Mesothelial cell of epicardium (in vitro differentiated cells): Measurements from ENCODE around the gene NR6A1. TPM values are rescaled to one million over a fixed set of nuclear protein-coding genes. Genes with fewer than 3 reads are reported as not detected.

ENCODE experiments used
- DNase-seq, 2 experiments: peaks; one replicate each; pipeline ENCODE4 v3.0.0; 2021; ENCODE audit warnings: low spot score in 2 of 2; ENCODE audit not compliant: unreplicated experiment in 2 of 2
- H3K27ac Mint-ChIP-seq: 2 replicates; pipeline ENCODE4 v1.8.0; 2021; ENCODE audit warnings: mixed read lengths
- H3K27me3 Mint-ChIP-seq: 2 replicates; pipeline ENCODE4 v1.8.0; 2021; ENCODE audit warnings: low read depth, mixed read lengths
- H3K36me3 Mint-ChIP-seq: 2 replicates; pipeline ENCODE4 v1.8.0; 2021; ENCODE audit warnings: mixed read lengths
- H3K4me1 Mint-ChIP-seq: 2 replicates; pipeline ENCODE4 v1.8.0; 2021; ENCODE audit warnings: mixed read lengths
- H3K4me3 Mint-ChIP-seq: 2 replicates; pipeline ENCODE4 v1.8.0; 2021; ENCODE audit warnings: mild to moderate bottlenecking, moderate library complexity, mixed read lengths
- H3K9me3 Mint-ChIP-seq: 2 replicates; pipeline ENCODE4 v1.8.0; 2021; ENCODE audit warnings: mixed read lengths
- CTCF ChIP-seq: fragments of 200-600 bp; sonication (generic); IDR thresholded peaks from one replicate; pipeline ENCODE4 v1.5.0; 2021; ENCODE audit warnings: antibody characterized with exemption; ENCODE audit not compliant: unreplicated experiment
- total RNA-seq: library from RNA; stranded (reverse); gene quantifications from 3 replicates; pipeline ENCODE4 v1.2.1, GENCODE V29; 2021

Gene NR6A1
- total RNA-seq, 1 donor from 2014 or later, result 5.9 TPM

DNA sequence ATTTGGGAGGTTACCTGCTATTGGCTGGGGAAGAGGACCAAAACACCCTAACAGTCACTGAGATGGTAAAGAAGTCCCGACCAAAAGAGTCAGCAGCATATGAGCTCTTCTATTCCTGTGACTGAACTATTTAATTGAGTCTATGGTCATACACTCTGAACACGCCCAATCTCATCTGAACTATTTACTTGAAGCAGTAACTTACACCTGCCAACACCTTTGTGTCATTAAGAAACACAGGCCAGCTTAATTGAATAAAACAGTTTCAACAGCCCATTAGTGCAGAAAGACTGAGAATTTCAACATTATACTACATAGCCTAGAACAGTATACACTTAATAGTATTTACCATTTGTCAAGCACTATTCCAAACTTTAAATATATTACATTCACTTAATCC, 47.8 kb downstream of the NR6A1 start:
- no peak overlapping the region for H3K4me3 Mint-ChIP-seq
- no peak overlapping the region for H3K27ac Mint-ChIP-seq
- no peak for DNase-seq
- no peak for TF ChIP-seq CTCF
- H3K4me1 Mint-ChIP-seq, result peaks cover 39% of the 10 kb centered on the region
- no peaks in the 10 kb centered on the region for H3K27me3 Mint-ChIP-seq
- no peaks in the 10 kb centered on the region for H3K36me3 Mint-ChIP-seq
- H3K9me3 Mint-ChIP-seq, result no peaks in the 10 kb centered on the region

DNA sequence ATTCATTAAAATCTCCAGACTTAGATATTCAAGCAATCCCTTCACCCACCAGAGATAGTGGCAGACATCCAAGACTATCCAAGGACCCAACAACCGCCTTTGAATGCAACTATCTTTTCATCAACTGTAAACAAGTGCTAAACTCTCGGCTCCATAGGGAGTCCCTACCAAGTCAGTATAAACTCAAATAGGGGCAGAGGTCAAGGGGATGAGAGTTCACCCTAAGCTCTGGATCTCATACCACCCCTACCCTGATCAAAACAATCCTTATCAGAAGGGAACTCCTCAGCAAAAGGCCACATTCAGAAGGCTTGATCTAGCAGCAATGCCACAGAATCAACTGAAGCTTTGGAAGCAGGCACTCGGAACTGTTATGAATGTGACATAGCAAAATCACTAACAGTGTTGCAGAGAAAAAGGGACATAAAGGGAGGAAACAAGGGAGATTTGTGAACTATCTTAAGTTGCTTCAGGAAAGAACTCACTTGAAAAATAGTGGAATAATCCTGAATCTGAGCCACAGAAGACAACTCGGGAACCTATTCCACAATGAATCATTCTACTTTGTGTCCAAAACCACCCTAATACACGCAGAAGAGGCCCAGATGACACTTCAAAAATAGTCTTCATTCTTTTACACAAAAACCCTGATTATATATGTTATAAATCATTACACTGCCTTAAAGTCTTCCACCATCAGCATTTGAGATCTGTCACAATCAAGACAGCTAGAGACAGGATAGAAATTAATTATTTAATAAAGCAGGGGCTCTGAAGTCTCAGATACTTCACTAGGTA, 49.8 kb downstream of the NR6A1 start:
- TF ChIP-seq CTCF, result no peak
- Mint-ChIP-seq H3K27ac (peak overlapping the region; percentile 81), H3K4me1 (peaks cover 30% of the 10 kb centered on the region), H3K9me3 (no peaks in the 10 kb centered on the region), H3K4me3 (no peak overlapping the region), H3K27me3 (no peaks in the 10 kb centered on the region), H3K36me3 (peaks cover 5% of the 10 kb centered on the region)
- no peak for DNase-seq

DNA sequence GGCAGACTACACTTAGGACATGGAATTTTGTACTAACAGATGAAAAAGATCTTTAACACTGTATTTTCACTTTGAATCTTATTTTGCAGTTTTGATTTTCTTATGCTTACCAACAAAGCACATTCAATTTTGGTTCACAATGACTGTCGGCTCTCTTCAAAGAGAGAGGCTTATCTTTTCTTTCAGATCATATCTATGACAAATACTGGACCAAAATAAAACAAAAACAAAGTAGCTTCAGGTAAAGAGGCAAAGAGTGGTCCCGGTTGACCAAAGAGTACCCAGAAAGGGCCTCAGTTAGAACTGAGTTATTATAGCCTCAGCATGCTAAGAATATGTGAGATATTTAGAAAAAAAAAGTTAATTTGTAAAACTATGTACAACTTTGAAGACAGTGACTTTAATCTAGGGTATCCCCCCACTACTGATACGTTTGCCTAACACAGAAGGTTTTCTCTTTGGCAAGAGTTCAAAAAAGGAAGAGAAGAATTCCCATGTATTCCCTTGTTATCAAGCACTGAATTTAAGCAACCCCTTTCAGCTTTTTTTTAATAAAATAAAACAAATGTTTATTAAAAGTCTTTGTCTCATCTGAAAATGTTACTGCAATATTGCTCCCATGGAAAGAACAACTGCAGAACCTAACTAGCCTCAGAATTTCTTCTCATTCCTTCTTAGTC, 50.5 kb downstream of the NR6A1 start:
- Mint-ChIP-seq H3K27ac (peak overlapping the region; percentile 81), H3K27me3 (no peaks in the 10 kb centered on the region), H3K9me3 (no peaks in the 10 kb centered on the region), H3K36me3 (peaks cover 5% of the 10 kb centered on the region), H3K4me1 (peaks cover 28% of the 10 kb centered on the region), H3K4me3 (no peak overlapping the region)
- no peak for TF ChIP-seq CTCF
- no peak for DNase-seq

DNA sequence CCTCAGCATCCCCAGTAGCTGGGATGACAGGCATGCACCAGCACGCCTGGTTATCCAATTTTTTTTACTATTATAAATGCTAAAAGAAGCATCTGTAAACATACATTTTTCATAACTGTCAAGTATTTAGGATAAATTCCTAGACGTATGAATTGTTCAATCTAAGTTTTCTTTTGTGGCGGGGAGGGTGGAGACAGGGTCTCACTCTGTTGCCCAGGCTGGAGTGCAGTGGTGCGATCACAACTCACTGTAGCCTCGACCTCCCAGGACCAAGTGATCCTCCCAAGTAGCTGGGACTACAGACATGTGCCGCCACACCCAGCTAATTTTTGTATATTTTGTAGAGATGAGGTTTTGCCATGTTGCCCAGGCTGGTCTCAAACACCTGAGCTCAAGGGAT, 52.2 kb downstream of the NR6A1 start:
- Mint-ChIP-seq H3K27me3 (no peaks in the 10 kb centered on the region), H3K4me3 (no peak overlapping the region), H3K36me3 (peaks cover 7% of the 10 kb centered on the region), H3K9me3 (no peaks in the 10 kb centered on the region), H3K4me1 (peaks cover 17% of the 10 kb centered on the region), H3K27ac (no peak overlapping the region)
- no peak for DNase-seq
- no peak for TF ChIP-seq CTCF

DNA sequence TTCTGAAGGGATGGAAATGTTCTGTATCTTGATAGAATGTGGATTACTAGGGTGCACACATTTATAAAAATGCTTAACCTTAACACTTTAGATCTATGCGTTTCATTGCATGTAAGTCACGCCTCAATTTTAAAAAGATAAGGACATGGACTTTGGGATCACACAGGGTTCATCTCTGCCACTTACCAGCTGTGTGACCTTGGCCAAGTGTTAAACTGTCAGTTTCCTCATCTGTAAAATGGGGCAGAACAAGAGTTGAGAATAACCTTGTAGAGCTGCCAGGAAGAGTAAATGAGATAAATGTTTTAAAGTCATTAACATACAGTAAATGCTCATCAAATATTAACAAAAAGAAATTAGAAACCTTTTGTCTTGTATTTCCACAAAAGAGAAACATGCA, 53.5 kb downstream of the NR6A1 start:
- Mint-ChIP-seq H3K36me3 (peaks cover 7% of the 10 kb centered on the region), H3K4me1 (peaks cover 17% of the 10 kb centered on the region), H3K4me3 (no peak overlapping the region), H3K27me3 (no peaks in the 10 kb centered on the region), H3K27ac (no peak overlapping the region), H3K9me3 (no peaks in the 10 kb centered on the region)
- no peak for DNase-seq
- TF ChIP-seq CTCF, result no peak
